ENCODE data around the gene GALC. TPM values are rescaled to one million over a fixed set of nuclear protein-coding genes. Genes with fewer than 3 reads are reported as not detected.

GALC gene
- polyA plus RNA-seq, 1 donor (not counting 4 experiments of a cell fraction or from before 2014, with no cell fraction given), result 7.9 TPM

GRCh38 chr14:87990682-87991081, 2.3 kb downstream of the GALC start:
- Histone ChIP-seq H3K4me1 (ENCODE audit: control insufficient read depth, extremely low read depth, insufficient read depth, low read length) (peaks cover 5% of the 10 kb centered on the region), H4K20me1 (ENCODE audit: control insufficient read depth, extremely low read depth, insufficient read depth, low read length) (no peaks in the 10 kb centered on the region), H2AFZ (ENCODE audit: control insufficient read depth, low read length) (no peak overlapping the region), H3K4me3 (ENCODE audit: control insufficient read depth in 2 of 3, extremely low read depth in 1 of 3, insufficient read depth in 2 of 3, low read depth in 1 of 3, low read length in 3 of 3) (no peak overlapping the region), H3K9me3 (ENCODE audit: control insufficient read depth, low read depth, low read length) (no peaks in the 10 kb centered on the region), H3K27me3 (ENCODE audit: control insufficient read depth, extremely low read depth, insufficient read depth, low read length) (no peaks in the 10 kb centered on the region), H3K9me1 (ENCODE audit: control insufficient read depth, extremely low read depth, insufficient read depth, low read length) (no peaks in the 10 kb centered on the region), H3K4me2 (ENCODE audit: control insufficient read depth, extremely low read depth, insufficient read depth, low read depth, low read length) (no peak overlapping the region), H3K36me3 (ENCODE audit: control insufficient read depth in 2 of 2, extremely low read depth in 1 of 2, insufficient read depth in 2 of 2, low read length in 2 of 2) (no peaks in the 10 kb centered on the region), H3K27ac (ENCODE audit: control insufficient read depth, insufficient read depth, low read length) (no peak overlapping the region), H3K79me2 (ENCODE audit: control insufficient read depth, insufficient read depth, low read length) (no peaks in the 10 kb centered on the region), H3K9ac (ENCODE audit: control insufficient read depth, extremely low read depth, insufficient read depth, low read length) (no peak overlapping the region)
- DNase-seq (ENCODE audit: low read depth, low spot score) (no peak), FAIRE-seq (no peak)
- dilution Hi-C loops (cut with MboI; ENCODE audit: extremely low pct_ligation_motif_present, low sequenced_read_pairs), result no loop called here
- TF ChIP-seq CTCF (optimal IDR thresholded peaks at IDR 0.05 in 1 of 3, IDR thresholded peaks at IDR 0.05 in 1 of 3, conservative IDR thresholded peaks at IDR 0.05 in 1 of 3; ENCODE audit: extremely low read depth in 1 of 3, insufficient read depth in 2 of 3, low read length in 3 of 3) (no peak), EZH2 (IDR thresholded peaks at IDR 0.05; ENCODE audit: low read length) (no peak)

- H3K4me1 ChIP-seq (ENCODE audit: control insufficient read depth, extremely low read depth, insufficient read depth, low read length), result peaks cover 5% of the 10 kb centered on the region
- dilution Hi-C loops (cut with MboI; ENCODE audit: extremely low pct_ligation_motif_present, low sequenced_read_pairs), result no loop called here
- DNase-seq (ENCODE audit: low read depth, low spot score), result no peak
- no peak overlapping the region for H3K9ac ChIP-seq (ENCODE audit: control insufficient read depth, extremely low read depth, insufficient read depth, low read length)
- no peak for FAIRE-seq
- no peaks in the 10 kb centered on the region for H3K79me2 ChIP-seq (ENCODE audit: control insufficient read depth, insufficient read depth, low read length)
- no peak overlapping the region for H2AFZ ChIP-seq (ENCODE audit: control insufficient read depth, low read length)
- H3K4me3 ChIP-seq (ENCODE audit: control insufficient read depth in 2 of 3, extremely low read depth in 1 of 3, insufficient read depth in 2 of 3, low read depth in 1 of 3, low read length in 3 of 3), result no peak overlapping the region
- no peaks in the 10 kb centered on the region for H3K9me3 ChIP-seq (ENCODE audit: control insufficient read depth, low read depth, low read length)
- TF ChIP-seq CTCF (optimal IDR thresholded peaks at IDR 0.05 in 1 of 3, IDR thresholded peaks at IDR 0.05 in 1 of 3, conservative IDR thresholded peaks at IDR 0.05 in 1 of 3; ENCODE audit: extremely low read depth in 1 of 3, insufficient read depth in 2 of 3, low read length in 3 of 3), result no peak
- TF ChIP-seq EZH2 (IDR thresholded peaks at IDR 0.05; ENCODE audit: low read length), result no peak
- no peaks in the 10 kb centered on the region for H3K27me3 ChIP-seq (ENCODE audit: control insufficient read depth, extremely low read depth, insufficient read depth, low read length)
- H3K9me1 ChIP-seq (ENCODE audit: control insufficient read depth, extremely low read depth, insufficient read depth, low read length), result no peaks in the 10 kb centered on the region
- H3K36me3 ChIP-seq (ENCODE audit: control insufficient read depth in 2 of 2, extremely low read depth in 1 of 2, insufficient read depth in 2 of 2, low read length in 2 of 2), result no peaks in the 10 kb centered on the region
- no peak overlapping the region for H3K4me2 ChIP-seq (ENCODE audit: control insufficient read depth, extremely low read depth, insufficient read depth, low read depth, low read length)
- no peak overlapping the region for H3K27ac ChIP-seq (ENCODE audit: control insufficient read depth, insufficient read depth, low read length)
- no peaks in the 10 kb centered on the region for H4K20me1 ChIP-seq (ENCODE audit: control insufficient read depth, extremely low read depth, insufficient read depth, low read length)
Measured at GRCh38 chr14:87989956-87990299, 3.1 kb downstream of the GALC start.
